ENCODE data around the gene MMP13. TPM values are rescaled to one million over a fixed set of nuclear protein-coding genes. Genes with fewer than 3 reads are reported as not detected.
A peak's percentile ranks its signal among the peaks of the same experiment; 100 is the strongest.

Gene MMP13
- polyA plus RNA-seq, 1 donor = 0.07 TPM

DNA sequence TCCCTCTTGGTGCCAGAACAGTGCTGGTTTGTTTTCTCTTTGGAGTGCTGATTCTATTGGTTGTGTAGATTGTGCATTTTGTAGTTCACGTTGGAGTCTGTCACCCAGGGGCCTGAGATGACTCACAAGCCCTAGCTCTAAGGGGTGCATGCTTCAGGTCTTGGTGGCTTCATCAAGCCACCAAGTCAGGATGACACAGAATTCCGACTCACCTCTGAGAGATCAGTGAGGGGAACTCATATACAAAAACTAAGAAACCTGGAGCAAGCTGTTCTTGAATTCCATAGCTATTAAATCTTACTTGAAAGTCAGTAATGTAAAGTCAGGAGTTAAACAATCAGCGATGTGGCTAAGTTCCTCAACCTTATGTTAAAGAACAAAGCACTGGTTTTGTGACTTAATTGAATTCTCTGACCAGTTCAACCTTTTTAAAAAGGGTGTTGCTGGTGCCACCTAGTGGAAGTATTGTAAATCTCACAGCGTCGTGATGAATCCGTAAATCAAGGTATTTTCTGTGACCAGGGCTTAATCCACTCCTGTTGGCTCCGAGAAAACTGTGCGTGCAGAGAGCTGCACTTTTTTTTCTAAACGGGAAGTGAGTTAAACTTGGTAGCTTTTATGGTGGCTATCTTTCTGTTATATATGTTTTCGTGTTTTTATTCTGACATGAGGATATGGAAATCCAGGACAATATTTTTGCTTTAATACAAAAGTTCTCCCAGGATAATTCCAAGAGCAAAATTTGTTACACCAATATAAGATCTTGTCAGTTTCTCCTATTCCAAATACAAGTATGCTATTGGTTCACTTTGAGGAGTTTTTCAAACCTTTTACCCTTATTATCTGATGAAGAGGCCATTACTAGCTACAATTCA is 14.6 kb downstream of the MMP13 start:
- Histone ChIP-seq H3K27ac (ENCODE audit: low read length) (no peak overlapping the region), H3K36me3 (ENCODE audit: control insufficient read depth, insufficient read depth, low read length) (no peaks in the 10 kb centered on the region)
- 33% methylated on average over 1 of the region's 10 CpGs for WGBS (ENCODE audit: insufficient coverage, low lambda C conversion rate)

GRCh38 chr11:102936864-102937509 is 18.5 kb downstream of the MMP13 start:
- 96% methylated on average over 5 of the region's 6 CpGs for WGBS (ENCODE audit: insufficient coverage, low lambda C conversion rate)
- Histone ChIP-seq H3K9me3 (ENCODE audit: control insufficient read depth, low read depth, low read length) (no peaks in the 10 kb centered on the region), H3K36me3 (ENCODE audit: control insufficient read depth, insufficient read depth, low read length) (no peaks in the 10 kb centered on the region), H3K4me3 (ENCODE audit: low read length) (no peak overlapping the region), H3K27me3 (ENCODE audit: control insufficient read depth, insufficient read depth, low read length) (no peaks in the 10 kb centered on the region), H3K4me1 (ENCODE audit: control insufficient read depth, insufficient read depth, low read length) (peaks cover 4% of the 10 kb centered on the region), H3K27ac (ENCODE audit: low read length) (no peak overlapping the region)
- no peak for DNase-seq

More for the DNA sequence above, 14.6 kb downstream of the MMP13 start:
- H3K9me3 ChIP-seq (ENCODE audit: control insufficient read depth, low read depth, low read length) = no peaks in the 10 kb centered on the region
- DNase-seq = peak; percentile 33 to 61
- H3K4me1 ChIP-seq (ENCODE audit: control insufficient read depth, insufficient read depth, low read length) = no peaks in the 10 kb centered on the region
- no peaks in the 10 kb centered on the region for H3K27me3 ChIP-seq (ENCODE audit: control insufficient read depth, insufficient read depth, low read length)
- no peak overlapping the region for H3K4me3 ChIP-seq (ENCODE audit: low read length)

GRCh38 chr11:102935514-102935913 is 20.0 kb downstream of the MMP13 start:
- Histone ChIP-seq H3K9me3 (ENCODE audit: control insufficient read depth, low read depth, low read length) (no peaks in the 10 kb centered on the region), H3K4me3 (ENCODE audit: low read length) (no peak overlapping the region), H3K27ac (ENCODE audit: low read length) (no peak overlapping the region), H3K36me3 (ENCODE audit: control insufficient read depth, insufficient read depth, low read length) (no peaks in the 10 kb centered on the region), H3K4me1 (ENCODE audit: control insufficient read depth, insufficient read depth, low read length) (peaks cover 17% of the 10 kb centered on the region), H3K27me3 (ENCODE audit: control insufficient read depth, insufficient read depth, low read length) (no peaks in the 10 kb centered on the region)
- DNase-seq = no peak
- no CpG with 5 or more reads among the region's 3 CpGs for WGBS (ENCODE audit: insufficient coverage, low lambda C conversion rate)

- no peaks in the 10 kb centered on the region for H3K27me3 ChIP-seq (ENCODE audit: control insufficient read depth, insufficient read depth, low read length)
- H3K27ac ChIP-seq (ENCODE audit: low read length) = no peak overlapping the region
- no peak overlapping the region for H3K4me3 ChIP-seq (ENCODE audit: low read length)
- peaks cover 21% of the 10 kb centered on the region for H3K4me1 ChIP-seq (ENCODE audit: control insufficient read depth, insufficient read depth, low read length)
- no peaks in the 10 kb centered on the region for H3K9me3 ChIP-seq (ENCODE audit: control insufficient read depth, low read depth, low read length)
- no peak for DNase-seq
- no peaks in the 10 kb centered on the region for H3K36me3 ChIP-seq (ENCODE audit: control insufficient read depth, insufficient read depth, low read length)
- 88% methylated on average over 1 of the region's 4 CpGs for WGBS (ENCODE audit: insufficient coverage, low lambda C conversion rate)
Observed at GRCh38 chr11:102934735-102935134, 20.8 kb downstream of the MMP13 start.

DNA sequence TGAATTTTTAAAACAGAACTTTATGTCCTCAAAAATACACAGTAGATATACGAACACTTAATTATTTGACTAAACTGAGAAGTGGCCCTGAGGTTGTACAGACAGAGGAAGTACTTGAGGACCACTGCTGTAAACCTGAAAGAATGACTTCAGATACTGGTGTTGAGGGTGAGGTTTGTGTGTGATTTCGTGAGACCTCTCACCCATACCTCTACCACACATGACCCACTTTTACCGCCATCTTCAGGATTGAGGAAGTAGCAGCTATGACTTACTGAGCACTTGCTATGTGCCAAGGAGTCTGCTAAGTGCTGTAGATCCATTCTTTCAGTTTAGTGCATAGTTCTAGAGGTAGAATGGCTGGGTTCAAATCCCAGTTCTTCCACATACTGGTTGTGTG is 21.9 kb downstream of the MMP13 start:
- no peaks in the 10 kb centered on the region for H3K9me3 ChIP-seq (ENCODE audit: control insufficient read depth, low read depth, low read length)
- no peak for DNase-seq
- no peak overlapping the region for H3K4me3 ChIP-seq (ENCODE audit: low read length)
- H3K4me1 ChIP-seq (ENCODE audit: control insufficient read depth, insufficient read depth, low read length) = peaks cover 32% of the 10 kb centered on the region
- H3K36me3 ChIP-seq (ENCODE audit: control insufficient read depth, insufficient read depth, low read length) = no peaks in the 10 kb centered on the region
- H3K27ac ChIP-seq (ENCODE audit: low read length) = no peak overlapping the region
- no CpG with 5 or more reads among the region's 3 CpGs for WGBS (ENCODE audit: insufficient coverage, low lambda C conversion rate)
- no peaks in the 10 kb centered on the region for H3K27me3 ChIP-seq (ENCODE audit: control insufficient read depth, insufficient read depth, low read length)

GRCh38 chr11:102932678-102933077 is 22.9 kb downstream of the MMP13 start:
- H3K27ac ChIP-seq (ENCODE audit: low read length) = no peak overlapping the region
- H3K4me3 ChIP-seq (ENCODE audit: low read length) = no peak overlapping the region
- H3K27me3 ChIP-seq (ENCODE audit: control insufficient read depth, insufficient read depth, low read length) = no peaks in the 10 kb centered on the region
- 100% methylated on average over 2 of the region's 7 CpGs for WGBS (ENCODE audit: insufficient coverage, low lambda C conversion rate)
- DNase-seq = no peak
- H3K9me3 ChIP-seq (ENCODE audit: control insufficient read depth, low read depth, low read length) = no peaks in the 10 kb centered on the region
- H3K36me3 ChIP-seq (ENCODE audit: control insufficient read depth, insufficient read depth, low read length) = no peaks in the 10 kb centered on the region
- peaks cover 36% of the 10 kb centered on the region for H3K4me1 ChIP-seq (ENCODE audit: control insufficient read depth, insufficient read depth, low read length)

- Histone ChIP-seq H3K9me3 (ENCODE audit: control insufficient read depth, low read depth, low read length) (no peaks in the 10 kb centered on the region), H3K27ac (ENCODE audit: low read length) (peak overlapping the region; percentile 35), H3K4me3 (ENCODE audit: low read length) (no peak overlapping the region), H3K36me3 (ENCODE audit: control insufficient read depth, insufficient read depth, low read length) (no peaks in the 10 kb centered on the region), H3K27me3 (ENCODE audit: control insufficient read depth, insufficient read depth, low read length) (no peaks in the 10 kb centered on the region), H3K4me1 (ENCODE audit: control insufficient read depth, insufficient read depth, low read length) (peaks cover 51% of the 10 kb centered on the region)
- no peak for DNase-seq
Observed at GRCh38 chr11:102930451-102930850, 25.1 kb downstream of the MMP13 start.

- Histone ChIP-seq H3K4me1 (ENCODE audit: control insufficient read depth, insufficient read depth, low read length) (peaks cover 52% of the 10 kb centered on the region), H3K4me3 (ENCODE audit: low read length) (no peak overlapping the region), H3K36me3 (ENCODE audit: control insufficient read depth, insufficient read depth, low read length) (no peaks in the 10 kb centered on the region), H3K9me3 (ENCODE audit: control insufficient read depth, low read depth, low read length) (no peaks in the 10 kb centered on the region), H3K27me3 (ENCODE audit: control insufficient read depth, insufficient read depth, low read length) (no peaks in the 10 kb centered on the region), H3K27ac (ENCODE audit: low read length) (peak overlapping the region; percentile 71)
- peak; percentile 42 to 80 for DNase-seq
- 40% methylated on average over 1 of the region's 1 CpG for WGBS (ENCODE audit: insufficient coverage, low lambda C conversion rate)
Observed at GRCh38 chr11:102929972-102930371, 25.6 kb downstream of the MMP13 start.

DNA sequence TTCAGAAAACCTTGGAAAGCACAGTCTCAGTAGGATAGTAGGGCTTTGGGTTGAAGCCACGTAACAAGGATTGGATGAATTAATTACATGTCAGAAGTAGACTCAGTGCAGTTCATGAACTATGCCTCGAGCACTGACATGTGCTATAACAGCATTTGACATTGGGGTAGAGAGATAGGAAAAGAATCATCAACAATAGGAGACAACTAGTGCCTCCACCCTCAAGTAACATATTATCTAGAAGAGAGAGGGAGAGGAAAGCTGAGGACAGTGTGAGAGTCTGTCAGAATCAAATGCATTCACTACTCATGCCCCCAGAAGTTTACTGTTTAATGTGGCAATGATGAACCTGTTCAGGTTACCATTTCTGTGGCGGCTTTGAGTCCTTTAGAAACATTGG is 26.4 kb downstream of the MMP13 start:
- H3K27ac ChIP-seq (ENCODE audit: low read length) = peak overlapping the region; percentile 71
- whole genome bisulfite sequencing (ENCODE audit: insufficient coverage, low lambda C conversion rate) = no CpG with 5 or more reads among the region's 3 CpGs

GRCh38 chr11:102928247-102928646 is 27.3 kb downstream of the MMP13 start:
- no peaks in the 10 kb centered on the region for H3K36me3 ChIP-seq (ENCODE audit: control insufficient read depth, insufficient read depth, low read length)
- no peaks in the 10 kb centered on the region for H3K27me3 ChIP-seq (ENCODE audit: control insufficient read depth, insufficient read depth, low read length)
- H3K27ac ChIP-seq (ENCODE audit: low read length) = no peak overlapping the region
- no peak for DNase-seq
- 100% methylated on average over 1 of the region's 4 CpGs for WGBS (ENCODE audit: insufficient coverage, low lambda C conversion rate)
- peaks cover 52% of the 10 kb centered on the region for H3K4me1 ChIP-seq (ENCODE audit: control insufficient read depth, insufficient read depth, low read length)
- H3K4me3 ChIP-seq (ENCODE audit: low read length) = no peak overlapping the region
- no peaks in the 10 kb centered on the region for H3K9me3 ChIP-seq (ENCODE audit: control insufficient read depth, low read depth, low read length)

More for the DNA sequence above, 26.4 kb downstream of the MMP13 start:
- Histone ChIP-seq H3K4me3 (ENCODE audit: low read length) (no peak overlapping the region), H3K4me1 (ENCODE audit: control insufficient read depth, insufficient read depth, low read length) (peaks cover 52% of the 10 kb centered on the region), H3K36me3 (ENCODE audit: control insufficient read depth, insufficient read depth, low read length) (no peaks in the 10 kb centered on the region), H3K27me3 (ENCODE audit: control insufficient read depth, insufficient read depth, low read length) (no peaks in the 10 kb centered on the region), H3K9me3 (ENCODE audit: control insufficient read depth, low read depth, low read length) (no peaks in the 10 kb centered on the region)
- peak in 1 of 2 donors; percentile 57 for DNase-seq

Data from large intestine (tissue), 3 donors.